Measurements from ENCODE around the gene B9D1.

The B9D1 gene

DNA sequence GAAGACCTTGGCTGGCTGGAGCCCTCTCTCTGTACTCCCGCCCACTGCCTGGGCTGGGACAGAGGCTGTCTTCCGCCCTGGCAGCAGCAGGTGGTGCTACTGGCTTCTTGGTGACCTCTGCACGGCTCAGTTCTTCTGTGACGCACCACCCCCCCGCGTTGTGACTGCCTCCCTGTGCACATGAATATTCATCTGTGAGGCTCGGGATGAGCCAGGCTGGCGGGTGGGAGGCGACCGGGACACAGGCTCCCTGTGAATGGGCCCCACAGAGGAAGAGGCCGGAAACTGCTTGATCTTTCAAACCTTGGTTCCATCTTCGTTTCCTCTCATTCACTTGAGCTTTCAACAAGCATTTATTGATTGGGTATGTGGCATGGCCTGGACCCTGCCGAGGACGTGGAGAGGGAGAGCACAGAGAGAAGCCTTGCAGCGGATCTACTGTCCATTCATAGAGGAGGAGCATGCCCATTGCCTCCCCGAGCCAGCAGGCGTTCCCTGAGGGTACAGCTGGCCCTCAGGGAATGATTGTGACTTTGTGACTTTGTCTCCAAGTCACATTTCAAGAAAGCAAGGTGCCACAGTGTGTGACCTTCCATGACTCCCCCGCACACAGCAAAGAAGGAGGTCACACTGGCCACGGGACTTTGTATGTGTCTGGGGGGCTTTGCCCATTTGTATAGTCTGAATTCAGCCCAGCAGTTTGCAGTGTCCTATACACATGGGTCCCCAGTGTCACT lies 45.0 kb downstream of the B9D1 start:
- DNase-seq, result no peak

DNA sequence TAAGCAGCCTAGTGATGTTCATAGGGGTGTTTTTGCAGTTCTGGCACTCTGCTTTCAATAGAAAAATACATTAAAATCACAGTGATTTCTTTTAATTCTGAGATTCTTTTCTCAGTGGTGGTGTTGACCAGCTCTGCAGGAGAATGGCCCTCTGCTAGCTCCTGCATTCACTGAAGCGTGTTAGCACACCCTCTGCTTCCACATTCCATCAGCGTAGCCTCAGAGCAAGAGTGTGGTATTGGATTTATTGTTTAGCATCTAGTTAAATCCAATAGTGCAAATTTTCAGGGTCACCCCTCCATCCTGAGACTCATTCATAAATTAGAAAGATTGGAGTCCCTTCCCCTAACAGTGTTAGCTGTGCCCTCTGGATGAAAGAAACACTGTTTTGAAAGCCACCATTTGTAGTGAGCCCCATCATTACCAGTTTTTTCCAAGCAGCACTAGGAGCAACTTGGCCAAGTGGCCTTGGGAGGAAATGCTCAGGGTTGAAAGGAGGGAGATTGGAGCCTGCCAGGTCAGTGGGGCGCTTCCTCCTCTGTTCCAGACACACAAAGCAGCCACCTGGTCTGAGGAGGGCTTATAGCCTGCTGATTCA lies 45.7 kb downstream of the B9D1 start:
- DNase-seq, result no peak

DNA sequence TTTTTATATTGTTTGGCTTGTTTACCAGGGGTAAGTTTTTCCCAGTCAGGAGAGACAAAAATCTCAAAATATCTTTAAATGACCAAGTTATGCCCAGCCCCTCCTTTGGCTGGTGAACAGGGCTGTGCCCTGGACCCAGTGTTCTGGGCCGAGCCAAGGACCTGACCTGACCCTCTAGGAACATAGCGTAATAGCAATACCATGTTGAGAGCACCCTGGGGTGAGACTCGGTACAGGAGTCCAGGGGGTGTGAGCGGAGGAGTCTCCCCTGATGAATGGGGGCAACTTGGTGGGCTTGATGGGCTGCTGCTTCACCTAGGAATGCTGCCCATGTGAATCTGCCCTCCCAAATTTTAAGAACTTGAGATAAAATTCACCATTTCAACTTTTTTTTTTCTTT lies 47.4 kb downstream of the B9D1 start:
- no peak for DNase-seq

DNA sequence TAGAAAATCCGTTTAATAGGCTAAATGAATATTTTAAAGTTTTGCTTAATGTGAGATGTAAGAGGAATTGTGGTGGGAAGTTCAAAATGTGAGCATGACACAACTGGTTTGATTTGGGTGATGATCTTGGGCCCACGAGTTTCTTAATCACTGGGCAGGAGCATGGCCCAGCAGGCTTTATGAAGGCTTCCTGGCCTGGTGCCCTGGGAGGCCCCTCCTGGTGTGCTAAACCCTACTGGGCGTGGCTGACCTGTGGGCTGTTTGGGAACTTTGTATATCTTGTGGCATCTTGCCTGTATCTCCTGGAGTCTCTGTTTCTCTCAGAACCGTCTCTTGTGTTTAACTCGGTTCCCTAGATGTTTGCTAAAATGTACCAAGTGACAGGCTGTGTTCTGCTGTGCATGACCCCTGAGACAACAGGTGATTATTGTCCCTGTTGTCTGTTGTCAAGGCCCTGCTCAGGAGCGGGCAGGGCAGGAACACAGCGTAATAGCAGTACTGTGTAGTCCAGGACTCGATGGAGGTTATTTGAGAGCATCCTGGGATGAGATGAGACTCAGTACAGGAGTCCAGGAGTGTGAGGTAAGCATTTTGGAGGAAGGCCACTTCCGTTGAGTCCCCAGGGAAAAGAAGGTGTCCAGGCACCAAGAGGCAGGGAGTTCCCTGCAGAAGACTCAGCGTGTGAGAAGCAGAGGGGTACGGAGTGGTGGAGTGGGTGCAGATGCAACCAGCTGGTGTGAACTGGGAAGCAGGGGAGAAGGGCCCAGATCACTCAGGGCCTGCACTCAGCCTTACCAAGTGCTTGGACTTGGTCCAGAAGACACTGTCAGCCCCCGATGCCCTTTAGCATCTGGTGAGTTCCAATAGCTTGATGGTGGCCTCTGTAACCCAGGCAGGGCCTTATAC lies 48.5 kb downstream of the B9D1 start:
- no peak for DNase-seq

DNA sequence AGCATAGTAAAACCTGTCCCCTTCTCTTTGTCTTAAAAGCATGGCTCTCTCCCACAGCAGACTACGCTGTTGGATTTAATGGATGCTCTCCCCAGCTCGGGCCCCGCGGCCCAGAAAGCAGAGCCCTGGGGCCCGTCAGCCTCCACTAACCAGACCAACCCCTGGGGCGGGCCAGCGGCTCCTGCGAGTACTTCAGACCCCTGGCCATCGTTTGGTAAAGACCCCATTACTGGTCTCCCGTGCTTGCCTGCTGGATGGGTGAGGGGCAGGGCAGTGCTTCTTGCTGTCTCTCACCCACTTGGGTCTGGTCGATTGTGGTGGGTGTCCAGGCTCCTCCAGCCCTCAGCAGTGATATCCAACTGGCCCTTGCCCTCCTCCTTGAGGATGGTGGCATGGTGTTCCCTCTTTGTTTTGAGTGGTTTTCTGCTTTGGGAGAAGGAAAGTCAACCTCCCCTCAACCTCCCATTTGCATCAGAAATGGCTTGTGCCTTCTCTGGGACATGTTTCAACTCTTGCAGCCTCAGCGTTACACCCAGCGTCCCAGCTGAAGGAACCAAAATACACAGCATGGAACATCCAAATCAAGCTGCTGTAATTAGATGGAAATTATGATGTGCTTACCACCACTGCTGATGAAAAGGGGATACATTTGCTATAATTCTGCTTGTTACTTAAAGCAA lies 49.3 kb downstream of the B9D1 start:
- no peak for DNase-seq

DNA sequence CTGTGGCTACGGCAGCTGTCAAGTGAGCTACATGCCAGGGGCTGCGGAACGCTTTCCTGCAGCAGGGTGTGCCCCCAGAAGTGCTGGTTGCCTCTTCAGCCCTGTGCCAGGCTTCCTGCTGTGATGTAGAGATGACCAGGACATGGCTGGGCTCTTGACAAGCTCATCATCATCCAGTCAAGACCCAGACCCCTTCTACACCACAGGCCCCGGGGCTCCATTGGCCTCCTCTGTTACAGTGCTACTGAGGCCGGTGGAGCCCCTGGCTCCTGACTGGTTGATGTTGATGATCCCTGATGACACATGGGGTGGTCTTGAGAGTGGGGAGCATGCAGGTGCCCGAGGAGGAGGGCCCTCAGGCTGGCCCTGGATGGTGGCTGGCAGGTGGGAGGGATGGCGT lies 50.1 kb downstream of the B9D1 start:
- no peak for DNase-seq

DNA sequence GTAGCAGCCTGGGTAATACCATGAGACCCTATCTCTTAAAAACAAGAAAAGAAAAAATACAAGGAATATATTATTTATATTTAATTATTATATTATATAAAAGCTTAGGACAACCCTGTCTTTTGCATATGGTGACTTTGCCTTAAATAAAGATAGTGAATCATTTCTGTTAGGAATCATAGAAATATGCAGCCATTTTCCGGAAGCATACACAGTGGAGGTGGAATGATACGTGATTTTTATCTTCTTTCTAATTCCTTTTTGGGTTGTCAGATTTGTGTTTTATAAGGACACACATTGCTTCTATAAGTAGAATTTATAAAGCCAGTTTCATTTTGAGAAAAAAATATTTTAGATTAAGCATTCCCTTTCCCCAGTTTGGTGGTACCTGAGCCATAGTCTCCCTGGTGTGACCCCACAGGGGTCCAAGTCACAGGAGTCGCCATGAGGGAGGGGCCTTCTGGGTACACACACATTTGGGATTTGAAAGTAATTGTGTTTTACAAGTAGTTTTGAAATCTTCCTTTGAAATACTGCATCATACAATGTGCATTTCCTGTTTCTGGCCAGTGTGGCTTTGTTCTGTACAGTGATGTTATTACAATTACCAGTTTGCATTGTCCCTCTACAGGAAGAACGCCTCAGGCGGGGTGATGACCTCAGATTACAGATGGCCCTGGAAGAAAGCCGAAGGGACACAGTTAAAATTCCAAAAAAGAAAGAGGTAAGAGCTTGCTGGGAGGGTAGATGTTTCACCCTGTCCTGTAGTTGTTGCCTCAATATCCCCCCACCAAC lies 50.9 kb downstream of the B9D1 start:
- no peak for DNase-seq

DNA sequence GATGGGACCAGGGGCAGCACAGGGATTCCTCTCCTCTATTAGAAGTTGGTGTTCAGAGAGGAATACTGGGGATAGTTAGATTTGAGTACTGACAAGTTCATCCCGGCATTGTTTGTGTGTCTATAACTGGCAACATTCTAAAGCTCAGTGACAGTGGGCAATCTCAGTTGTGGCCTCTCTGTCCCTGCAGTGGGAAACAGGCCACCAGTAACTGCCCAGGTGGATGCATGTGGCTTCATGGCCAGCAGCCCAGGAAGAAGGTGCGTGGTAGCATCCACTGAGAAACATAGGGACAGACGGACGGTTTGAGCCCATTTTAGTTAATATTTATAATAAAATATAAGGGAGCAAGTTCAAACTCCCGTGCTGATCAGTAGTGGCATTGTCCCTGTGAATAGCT lies 51.5 kb downstream of the B9D1 start:
- DNase-seq, result no peak

DNA sequence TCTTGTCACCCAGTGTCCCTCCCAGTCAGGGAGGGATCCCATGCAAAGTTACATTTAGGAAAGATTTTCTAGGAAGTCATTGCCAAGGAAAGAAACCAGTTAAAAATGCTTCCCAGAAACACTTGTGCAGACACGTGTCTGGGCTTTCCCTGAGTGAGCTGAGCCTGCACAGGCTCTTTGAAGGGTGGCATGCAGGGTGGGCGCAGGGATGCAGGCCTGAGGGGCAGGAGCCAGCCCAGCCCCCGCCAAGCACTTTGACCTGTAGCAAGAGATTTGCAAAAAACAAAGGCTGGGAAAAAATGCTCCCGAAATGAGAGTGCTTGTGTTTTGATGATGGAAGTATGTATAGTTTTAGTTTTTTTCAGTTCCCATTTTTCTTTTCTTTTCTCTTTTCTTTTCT lies 52.4 kb downstream of the B9D1 start:
- no peak for DNase-seq

DNA sequence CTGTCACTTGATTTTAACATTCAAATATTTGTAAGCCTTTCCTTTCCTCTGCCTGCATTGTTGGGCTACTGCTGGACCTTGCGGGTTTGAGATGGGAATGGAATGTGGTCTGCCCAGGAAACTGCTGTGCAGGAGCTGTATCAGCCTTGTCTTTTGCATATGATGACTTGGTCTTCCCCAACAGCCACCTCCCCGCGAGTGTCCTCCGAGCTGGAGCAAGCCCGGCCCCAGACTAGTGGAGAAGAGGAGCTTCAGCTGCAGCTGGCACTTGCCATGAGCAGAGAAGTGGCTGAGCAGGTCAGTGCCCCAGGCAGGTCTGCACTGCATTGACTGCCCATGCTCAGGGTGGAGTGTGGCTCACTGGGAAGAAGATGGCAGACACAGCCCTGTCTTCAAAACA lies 52.8 kb downstream of the B9D1 start:
- DNase-seq, result no peak

DNA sequence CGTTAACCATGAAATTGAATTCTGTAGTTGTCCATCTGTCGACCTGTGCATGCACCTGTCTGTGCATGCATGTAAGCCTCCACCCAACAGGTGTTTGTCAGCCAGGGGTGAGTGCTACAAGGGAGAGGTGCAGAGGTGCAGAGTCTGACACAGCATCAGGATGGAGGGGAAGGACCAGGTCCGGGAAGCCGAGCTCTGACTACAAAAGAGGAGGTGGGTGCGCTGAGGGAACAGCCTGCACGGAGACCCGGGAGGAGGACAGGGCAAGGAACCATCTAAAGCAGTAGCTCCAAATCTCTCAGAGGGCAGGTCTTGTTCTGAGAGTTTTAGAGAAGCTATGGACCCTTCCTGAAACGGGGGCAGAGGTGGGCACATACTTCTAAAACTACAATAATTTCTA lies 54.1 kb downstream of the B9D1 start:
- no peak for DNase-seq

DNA sequence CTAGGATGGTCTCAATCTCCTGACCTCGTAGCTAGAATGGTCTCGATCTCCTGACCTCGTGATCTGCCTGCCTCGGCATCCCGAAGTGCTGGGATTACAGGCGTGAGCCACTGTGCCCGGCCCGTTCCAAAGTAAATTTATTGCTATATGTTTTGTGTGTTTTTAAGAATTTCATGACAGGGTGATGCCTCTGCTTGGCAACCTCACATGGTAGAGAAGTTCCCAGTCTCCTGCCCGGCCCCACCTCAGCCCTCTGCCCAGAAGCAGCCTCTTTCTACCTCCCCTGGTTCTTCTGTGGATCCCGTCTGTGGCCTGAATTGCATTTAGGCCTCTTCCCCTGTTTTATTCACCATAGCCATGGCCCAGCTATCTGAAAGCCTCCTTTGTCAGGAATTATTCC lies 55.0 kb downstream of the B9D1 start:
- no peak for DNase-seq

DNA sequence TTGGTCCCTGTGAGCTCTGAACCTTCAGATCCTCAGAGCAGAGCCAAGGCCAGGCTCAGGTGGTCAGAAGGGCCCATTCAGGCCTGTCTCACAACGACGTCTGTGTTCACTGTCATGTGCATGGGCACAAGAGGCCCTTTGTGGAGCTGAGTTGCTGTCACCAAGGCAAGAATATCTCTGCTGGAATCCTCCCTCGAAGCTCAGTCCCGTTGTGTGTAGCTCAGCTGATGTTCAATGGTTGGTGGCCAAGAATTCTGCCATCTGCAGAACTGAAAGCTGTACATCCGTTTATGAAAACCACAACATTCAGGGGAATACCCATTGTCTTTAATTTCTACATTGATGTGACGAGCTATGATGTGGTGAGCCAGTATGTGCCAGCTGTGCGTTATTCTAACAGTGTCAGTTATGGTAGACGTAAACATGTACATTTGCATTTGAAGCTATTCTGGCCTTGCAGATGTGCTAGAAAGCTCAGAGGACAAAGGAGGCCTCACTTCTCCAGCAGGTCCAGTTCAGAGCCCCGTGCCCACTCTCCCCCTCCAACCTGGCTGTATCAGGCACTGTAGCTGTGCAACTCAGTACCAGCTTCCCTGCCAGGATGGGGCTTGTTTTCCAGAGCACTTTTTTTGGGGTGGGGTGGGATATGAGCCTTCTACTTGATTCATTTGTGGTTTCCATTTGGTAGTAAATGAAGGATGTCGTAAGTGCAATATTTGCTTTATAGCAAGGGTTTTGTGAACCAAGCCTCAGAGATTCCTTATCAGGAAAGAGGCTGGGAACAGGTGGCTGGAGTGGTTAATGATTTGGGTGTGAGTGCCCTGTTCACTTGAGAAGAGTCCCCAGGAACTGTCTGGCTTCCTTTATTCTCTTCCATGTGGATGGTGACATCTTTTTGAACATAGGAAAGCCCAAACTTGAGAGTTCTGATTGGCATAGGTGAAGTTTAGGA lies 56.1 kb downstream of the B9D1 start:
- DNase-seq, result peak; percentile 2

DNA sequence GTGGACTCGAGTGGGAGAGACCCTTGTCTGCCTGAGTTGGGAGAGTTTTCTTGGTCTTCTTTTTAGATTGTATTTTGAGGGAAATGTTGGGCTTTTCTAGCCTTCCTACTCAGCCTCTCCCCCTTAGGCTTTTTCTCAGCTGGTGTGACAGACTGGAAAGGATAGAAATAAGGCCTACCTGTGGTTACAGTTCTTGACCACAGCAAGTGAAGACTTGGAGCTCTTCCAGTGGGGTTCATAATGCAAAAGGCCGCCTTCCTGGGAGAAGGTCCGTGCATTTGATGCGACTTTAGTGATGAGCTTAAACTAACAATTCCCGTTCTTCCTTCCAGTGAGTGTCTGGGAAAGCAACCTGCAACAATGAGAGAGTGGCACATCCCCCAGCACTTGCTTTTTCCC lies 56.8 kb downstream of the B9D1 start:
- DNase-seq, result peak; percentile 49

DNA sequence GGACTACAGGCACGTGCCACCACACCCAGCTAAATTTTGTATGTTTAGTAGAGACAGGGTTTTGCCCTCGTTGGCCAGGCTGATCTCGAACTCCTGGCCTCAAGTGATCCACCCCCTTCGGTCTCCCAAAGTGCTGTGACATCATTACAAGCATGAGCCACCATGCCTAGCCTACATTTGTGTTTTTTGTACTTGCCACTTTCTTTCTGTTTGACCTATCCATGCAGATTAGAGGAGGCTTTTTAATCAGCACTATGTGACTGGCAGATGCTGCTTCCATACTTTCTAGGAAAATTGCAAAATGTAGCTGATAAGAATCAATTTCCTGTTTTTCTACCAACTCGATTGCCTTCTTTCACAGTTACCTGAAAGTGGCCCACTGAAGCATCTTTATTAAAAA lies 57.3 kb downstream of the B9D1 start:
- DNase-seq, result peak; percentile 75

DNA sequence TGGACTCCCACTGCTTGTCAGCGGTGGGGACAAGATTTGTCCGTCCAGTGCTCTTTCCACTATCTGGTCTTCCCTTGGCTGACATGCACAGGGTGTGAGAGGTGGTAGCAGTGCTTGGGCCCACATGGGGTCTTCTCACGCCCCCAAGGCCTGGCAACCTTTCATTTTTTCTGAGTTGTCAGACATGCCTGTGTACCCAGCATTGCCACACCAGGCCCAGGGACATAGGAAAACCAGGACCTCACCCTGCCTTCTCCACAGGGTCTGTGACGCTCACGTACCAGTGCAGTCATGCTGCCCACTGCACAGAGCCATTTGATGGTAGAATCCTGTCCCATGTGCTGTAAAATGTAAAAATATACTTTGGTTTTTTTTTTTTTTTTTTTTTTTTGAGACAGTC lies 57.8 kb downstream of the B9D1 start:
- peak; percentile 23 for DNase-seq

DNA sequence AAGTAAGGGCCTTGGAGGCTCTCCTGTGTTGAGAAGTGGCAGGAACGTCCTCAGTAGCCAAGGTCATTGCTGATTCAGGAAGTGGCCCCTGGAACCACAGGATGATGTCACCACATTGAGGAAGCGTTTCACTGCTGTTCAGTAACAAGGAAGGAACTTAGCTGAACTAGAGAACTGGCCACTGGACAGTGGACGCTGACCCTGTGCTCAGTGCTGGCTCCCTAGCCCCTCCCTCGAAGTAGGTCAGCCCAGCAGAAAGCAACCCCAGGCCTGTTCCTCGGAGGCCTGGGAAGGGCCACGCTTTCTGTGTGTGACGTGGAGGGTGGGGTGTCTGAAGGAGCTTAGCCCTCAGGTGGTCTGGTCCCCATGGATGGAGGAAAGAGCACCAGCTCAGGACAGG lies 58.3 kb downstream of the B9D1 start:
- peak; percentile 81 for DNase-seq

DNA sequence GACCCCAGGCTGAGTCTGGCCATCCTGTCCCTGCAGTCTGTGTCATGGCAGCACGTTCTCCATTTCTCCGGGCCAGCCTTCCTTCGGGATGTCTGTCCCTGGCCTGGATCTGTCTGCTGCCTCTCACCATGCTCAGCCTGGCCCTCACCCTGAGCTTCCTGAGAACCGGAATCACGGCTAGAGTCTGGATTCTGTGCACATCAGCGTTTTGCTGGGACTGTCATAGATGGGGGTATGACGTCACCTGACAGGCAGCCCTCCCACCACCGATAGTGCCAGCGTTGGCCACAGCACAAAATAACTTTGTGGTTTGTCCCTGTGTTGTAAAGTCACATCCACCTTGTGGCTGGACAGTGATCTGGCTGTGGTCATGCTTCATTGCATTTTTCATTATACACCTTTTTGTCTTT lies 59.2 kb downstream of the B9D1 start:
- no peak for DNase-seq

DNA sequence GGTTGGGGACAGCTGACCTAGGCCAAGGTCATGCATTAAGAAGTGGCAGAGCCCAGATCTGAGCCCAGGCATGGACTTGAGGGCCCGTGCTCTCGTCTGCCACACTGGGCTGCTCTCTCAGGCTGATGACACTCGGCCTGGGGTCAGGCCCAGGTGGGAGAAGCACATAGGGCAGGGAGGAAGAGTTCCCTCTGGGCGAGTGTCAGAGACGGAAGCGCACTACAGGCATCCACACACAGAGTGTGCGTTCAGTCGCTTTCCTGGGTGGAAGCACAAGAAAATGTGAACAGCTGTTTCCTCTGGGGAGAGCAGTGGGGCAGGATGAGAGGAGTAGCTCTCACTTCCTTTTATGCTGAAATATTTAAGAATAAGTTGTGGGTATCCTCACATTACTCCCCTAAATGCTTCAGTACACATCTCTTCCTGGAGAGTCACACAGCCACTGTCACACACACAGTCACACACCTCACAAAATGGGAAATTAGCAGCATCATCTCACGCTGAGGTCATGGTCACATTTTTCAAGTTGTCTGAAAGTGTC lies 59.7 kb downstream of the B9D1 start:
- no peak for DNase-seq

DNA sequence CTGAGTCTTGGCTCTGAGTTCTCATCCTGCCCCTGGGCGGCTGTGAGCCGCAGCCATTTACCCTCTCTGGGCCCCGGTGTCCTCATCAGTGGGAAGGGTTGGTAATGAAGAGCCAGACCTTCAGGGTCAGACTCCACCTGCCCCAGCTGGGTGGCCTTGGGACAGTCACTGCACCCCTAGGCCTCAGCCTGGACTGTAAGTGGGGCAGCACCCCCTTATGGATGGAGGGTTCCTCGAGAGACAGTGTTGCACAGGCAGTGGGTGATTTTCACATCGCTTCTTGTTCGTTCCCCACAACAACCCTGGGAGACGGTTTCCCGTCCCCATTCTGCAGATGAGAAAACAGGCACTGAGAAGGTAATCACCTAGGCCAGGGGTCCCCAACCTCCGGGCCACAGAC lies 60.5 kb downstream of the B9D1 start:
- no peak for DNase-seq

All from OCI-M1 (cell line).